GM23338 (cell line): ENCODE data around the gene SWT1.

Source experiments
- TF ChIP-seq, protein P1 (sequence below), 2 experiments: fragments of 200-600 bp in 1 of 2; sonication (generic) in 1 of 2; conservative IDR thresholded peaks; 2 replicates each; pipeline versions ENCODE4 v1.5.1 to v1.6.1; 2016 to 2017; ENCODE audit warnings: antibody characterized with exemption in 2 of 2, low read depth in 2 of 2, mild to moderate bottlenecking in 2 of 2, moderate library complexity in 1 of 2
- TF ChIP-seq, protein P2 (sequence below): IDR thresholded peaks from one replicate; pipeline ENCODE4 v1.6.1; 2018; ENCODE audit warnings: antibody characterized with exemption; ENCODE audit not compliant: unreplicated experiment

DNA sequence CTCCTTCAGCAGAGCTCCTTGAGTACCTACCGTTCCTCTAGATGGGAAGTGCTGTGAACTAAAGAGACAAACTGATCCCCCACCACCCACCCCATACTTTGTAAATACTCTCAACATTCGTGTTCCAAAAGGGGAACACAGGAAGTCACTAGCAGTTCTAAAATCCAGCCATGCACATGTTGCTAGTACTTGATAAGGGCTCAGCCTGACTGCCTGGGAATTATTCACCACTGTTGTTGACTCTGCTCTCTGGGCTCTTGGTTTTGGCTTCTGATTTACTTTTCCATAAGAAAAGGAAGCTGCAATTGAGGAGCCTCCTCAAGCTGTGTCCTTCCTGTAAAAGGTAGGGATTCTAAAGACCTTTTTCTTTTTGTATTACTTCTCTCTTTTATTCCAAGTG is 92.6 kb downstream of the SWT1 start:
- TF ChIP-seq, protein P1, sequence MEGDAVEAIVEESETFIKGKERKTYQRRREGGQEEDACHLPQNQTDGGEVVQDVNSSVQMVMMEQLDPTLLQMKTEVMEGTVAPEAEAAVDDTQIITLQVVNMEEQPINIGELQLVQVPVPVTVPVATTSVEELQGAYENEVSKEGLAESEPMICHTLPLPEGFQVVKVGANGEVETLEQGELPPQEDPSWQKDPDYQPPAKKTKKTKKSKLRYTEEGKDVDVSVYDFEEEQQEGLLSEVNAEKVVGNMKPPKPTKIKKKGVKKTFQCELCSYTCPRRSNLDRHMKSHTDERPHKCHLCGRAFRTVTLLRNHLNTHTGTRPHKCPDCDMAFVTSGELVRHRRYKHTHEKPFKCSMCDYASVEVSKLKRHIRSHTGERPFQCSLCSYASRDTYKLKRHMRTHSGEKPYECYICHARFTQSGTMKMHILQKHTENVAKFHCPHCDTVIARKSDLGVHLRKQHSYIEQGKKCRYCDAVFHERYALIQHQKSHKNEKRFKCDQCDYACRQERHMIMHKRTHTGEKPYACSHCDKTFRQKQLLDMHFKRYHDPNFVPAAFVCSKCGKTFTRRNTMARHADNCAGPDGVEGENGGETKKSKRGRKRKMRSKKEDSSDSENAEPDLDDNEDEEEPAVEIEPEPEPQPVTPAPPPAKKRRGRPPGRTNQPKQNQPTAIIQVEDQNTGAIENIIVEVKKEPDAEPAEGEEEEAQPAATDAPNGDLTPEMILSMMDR (conservative IDR thresholded peaks at IDR 0.05; ENCODE audit: low read depth in 2 of 2): no peak
- TF ChIP-seq, protein P2, sequence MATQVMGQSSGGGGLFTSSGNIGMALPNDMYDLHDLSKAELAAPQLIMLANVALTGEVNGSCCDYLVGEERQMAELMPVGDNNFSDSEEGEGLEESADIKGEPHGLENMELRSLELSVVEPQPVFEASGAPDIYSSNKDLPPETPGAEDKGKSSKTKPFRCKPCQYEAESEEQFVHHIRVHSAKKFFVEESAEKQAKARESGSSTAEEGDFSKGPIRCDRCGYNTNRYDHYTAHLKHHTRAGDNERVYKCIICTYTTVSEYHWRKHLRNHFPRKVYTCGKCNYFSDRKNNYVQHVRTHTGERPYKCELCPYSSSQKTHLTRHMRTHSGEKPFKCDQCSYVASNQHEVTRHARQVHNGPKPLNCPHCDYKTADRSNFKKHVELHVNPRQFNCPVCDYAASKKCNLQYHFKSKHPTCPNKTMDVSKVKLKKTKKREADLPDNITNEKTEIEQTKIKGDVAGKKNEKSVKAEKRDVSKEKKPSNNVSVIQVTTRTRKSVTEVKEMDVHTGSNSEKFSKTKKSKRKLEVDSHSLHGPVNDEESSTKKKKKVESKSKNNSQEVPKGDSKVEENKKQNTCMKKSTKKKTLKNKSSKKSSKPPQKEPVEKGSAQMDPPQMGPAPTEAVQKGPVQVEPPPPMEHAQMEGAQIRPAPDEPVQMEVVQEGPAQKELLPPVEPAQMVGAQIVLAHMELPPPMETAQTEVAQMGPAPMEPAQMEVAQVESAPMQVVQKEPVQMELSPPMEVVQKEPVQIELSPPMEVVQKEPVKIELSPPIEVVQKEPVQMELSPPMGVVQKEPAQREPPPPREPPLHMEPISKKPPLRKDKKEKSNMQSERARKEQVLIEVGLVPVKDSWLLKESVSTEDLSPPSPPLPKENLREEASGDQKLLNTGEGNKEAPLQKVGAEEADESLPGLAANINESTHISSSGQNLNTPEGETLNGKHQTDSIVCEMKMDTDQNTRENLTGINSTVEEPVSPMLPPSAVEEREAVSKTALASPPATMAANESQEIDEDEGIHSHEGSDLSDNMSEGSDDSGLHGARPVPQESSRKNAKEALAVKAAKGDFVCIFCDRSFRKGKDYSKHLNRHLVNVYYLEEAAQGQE: no peak
